ENCODE results near the gene PLAC8L1. TPM values are rescaled to one million over a fixed set of nuclear protein-coding genes. Genes with fewer than 3 reads are reported as not detected.

The PLAC8L1 gene
- total RNA-seq, 1 donor from 2014 or later: 0.49 TPM

- TF ChIP-seq CTCF (IDR thresholded peaks at IDR 0.05; ENCODE audit: borderline replicate concordance): no peak
- no peaks in the 10 kb centered on the region for H3K9me3 ChIP-seq (replicated peaks)
Observed at GRCh38 chr5:146091881-146092280, 13.5 kb downstream of the PLAC8L1 start.

GRCh38 chr5:146089287-146089686 lies 16.1 kb downstream of the PLAC8L1 start:
- intact Hi-C loops (cut with micrococcal nuclease): no loop called here
- no peak for DNase-seq

More at GRCh38 chr5:146091881-146092280, 13.5 kb downstream of the PLAC8L1 start:
- Histone ChIP-seq H3K27me3 (ENCODE audit: low read depth) (no peaks in the 10 kb centered on the region), H3K36me3 (no peaks in the 10 kb centered on the region), H3K27ac (replicated peaks) (no peak overlapping the region), H3K4me1 (no peaks in the 10 kb centered on the region), H3K4me3 (no peak overlapping the region)
- intact Hi-C loops (cut with micrococcal nuclease): no loop called here
- no peak for DNase-seq

GRCh38 chr5:146088098-146088497 lies 17.3 kb downstream of the PLAC8L1 start:
- DNase-seq: no peak
- H3K9me3 ChIP-seq (replicated peaks): no peaks in the 10 kb centered on the region
- no peaks in the 10 kb centered on the region for H3K4me1 ChIP-seq
- no peak overlapping the region for H3K4me3 ChIP-seq
- intact Hi-C loops (cut with micrococcal nuclease): no loop called here
- no peaks in the 10 kb centered on the region for H3K36me3 ChIP-seq
- H3K27me3 ChIP-seq (ENCODE audit: low read depth): no peaks in the 10 kb centered on the region
- no peak for TF ChIP-seq CTCF (IDR thresholded peaks at IDR 0.05; ENCODE audit: borderline replicate concordance)
- no peak overlapping the region for H3K27ac ChIP-seq (replicated peaks)

More at GRCh38 chr5:146089287-146089686, 16.1 kb downstream of the PLAC8L1 start:
- Histone ChIP-seq H3K27me3 (ENCODE audit: low read depth) (no peaks in the 10 kb centered on the region), H3K9me3 (replicated peaks) (no peaks in the 10 kb centered on the region), H3K36me3 (no peaks in the 10 kb centered on the region), H3K4me3 (no peak overlapping the region), H3K4me1 (no peaks in the 10 kb centered on the region), H3K27ac (replicated peaks) (no peak overlapping the region)
- TF ChIP-seq CTCF (IDR thresholded peaks at IDR 0.05; ENCODE audit: borderline replicate concordance): no peak

GRCh38 chr5:146084376-146084775 lies 21.0 kb downstream of the PLAC8L1 start:
- no peak for DNase-seq
- H3K4me3 ChIP-seq: no peak overlapping the region
- H3K9me3 ChIP-seq (replicated peaks): no peaks in the 10 kb centered on the region
- no peaks in the 10 kb centered on the region for H3K36me3 ChIP-seq
- H3K27me3 ChIP-seq (ENCODE audit: low read depth): no peaks in the 10 kb centered on the region
- peaks cover 15% of the 10 kb centered on the region for H3K4me1 ChIP-seq
- no peak for TF ChIP-seq CTCF (IDR thresholded peaks at IDR 0.05; ENCODE audit: borderline replicate concordance)
- H3K27ac ChIP-seq (replicated peaks): no peak overlapping the region
- intact Hi-C loops (cut with micrococcal nuclease): no loop called here

GRCh38 chr5:146082798-146083197 lies 22.6 kb downstream of the PLAC8L1 start:
- Histone ChIP-seq H3K9me3 (replicated peaks) (no peaks in the 10 kb centered on the region), H3K36me3 (no peaks in the 10 kb centered on the region), H3K4me3 (no peak overlapping the region), H3K4me1 (peaks cover 15% of the 10 kb centered on the region), H3K27ac (replicated peaks) (no peak overlapping the region), H3K27me3 (ENCODE audit: low read depth) (no peaks in the 10 kb centered on the region)
- TF ChIP-seq CTCF (IDR thresholded peaks at IDR 0.05; ENCODE audit: borderline replicate concordance): no peak
- DNase-seq: no peak
- intact Hi-C loops (cut with micrococcal nuclease): no loop called here

GRCh38 chr5:146081556-146081955 lies 23.8 kb downstream of the PLAC8L1 start:
- peaks cover 17% of the 10 kb centered on the region for H3K4me1 ChIP-seq
- DNase-seq: no peak
- TF ChIP-seq CTCF (IDR thresholded peaks at IDR 0.05; ENCODE audit: borderline replicate concordance): no peak
- H3K27me3 ChIP-seq (ENCODE audit: low read depth): no peaks in the 10 kb centered on the region
- no peak overlapping the region for H3K4me3 ChIP-seq
- H3K27ac ChIP-seq (replicated peaks): no peak overlapping the region
- no peaks in the 10 kb centered on the region for H3K9me3 ChIP-seq (replicated peaks)
- intact Hi-C loops (cut with micrococcal nuclease): no loop called here
- H3K36me3 ChIP-seq: no peaks in the 10 kb centered on the region

Data from left ventricle myocardium inferior (tissue), 1 donor.